ENCODE measurements around the gene SLC7A9.

SLC7A9 gene

DNA sequence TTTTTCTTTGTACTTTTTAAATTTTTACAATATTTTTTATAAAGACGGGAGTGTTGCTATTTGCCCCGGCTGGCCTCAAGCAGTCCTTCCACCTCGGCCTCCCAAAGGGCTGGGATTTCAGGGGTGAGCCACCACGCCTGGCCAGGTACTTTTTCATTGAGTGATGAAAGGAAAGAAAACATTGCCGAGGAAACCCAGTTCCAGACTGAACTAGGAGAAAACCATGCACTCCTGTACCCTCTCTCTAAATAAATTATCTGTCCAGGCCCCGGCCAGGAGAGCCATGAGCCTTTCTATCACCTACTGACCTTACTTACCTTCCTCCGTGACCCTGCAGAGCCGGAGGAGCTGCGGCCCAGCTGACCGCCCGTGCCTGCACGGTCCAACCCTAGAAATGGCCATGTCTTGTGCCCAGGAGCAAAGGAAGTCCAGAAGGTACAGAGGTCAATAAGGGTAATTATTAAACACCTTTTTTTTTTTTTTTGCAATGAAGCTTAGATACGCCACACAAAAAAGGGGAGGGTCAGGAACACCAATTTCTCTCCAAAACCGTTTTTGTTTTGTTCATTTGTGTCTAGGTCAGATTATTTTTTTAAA lies at the start of gene SLC7A9:
SLC7A9 (minus strand) TSS at position 399 of the 597 bp plus-strand sequence. CDS start 1,233 bp downstream, outside the sequence.
- DNase-seq, result no peak

DNA sequence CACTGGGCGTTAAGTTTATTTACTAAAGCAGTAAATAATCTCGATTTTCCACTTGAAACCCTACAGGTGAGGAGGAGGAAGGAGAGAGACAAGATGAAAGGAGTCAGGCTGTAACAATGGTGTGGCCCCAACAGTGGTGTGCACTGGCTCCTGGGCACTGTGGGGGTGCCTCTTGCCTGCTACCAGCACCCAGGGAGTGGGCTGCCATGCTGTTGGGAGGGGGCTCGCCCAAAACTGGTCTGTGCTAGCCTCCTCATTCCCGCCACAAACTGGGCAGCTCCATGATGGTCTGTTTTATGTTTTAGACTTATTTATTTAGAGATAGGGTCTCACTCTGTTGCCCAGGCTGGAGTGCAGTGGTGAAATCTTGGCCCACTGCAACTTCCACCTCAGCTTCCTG lies 49.8 kb upstream of the SLC7A9 start:
- DNase-seq, result no peak

DNA sequence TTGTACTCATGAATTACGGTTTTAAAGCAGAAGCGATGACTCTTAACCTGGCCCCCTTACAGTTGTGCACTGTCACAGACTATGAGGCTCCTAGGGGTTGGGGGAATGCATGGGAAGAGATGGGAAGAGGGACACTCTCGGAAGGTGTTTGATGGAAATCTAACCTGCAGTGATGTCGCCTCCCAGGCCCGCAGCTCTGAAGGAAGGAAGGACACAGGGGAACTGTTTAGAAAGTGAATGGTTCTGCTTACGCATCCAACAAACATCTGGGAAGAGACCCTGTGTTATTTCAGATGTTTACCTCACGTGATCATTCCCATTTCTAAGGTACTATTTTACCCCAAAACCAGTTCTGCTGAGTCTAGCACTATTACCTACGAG lies 48.0 kb upstream of the SLC7A9 start:
- DNase-seq, result no peak

DNA sequence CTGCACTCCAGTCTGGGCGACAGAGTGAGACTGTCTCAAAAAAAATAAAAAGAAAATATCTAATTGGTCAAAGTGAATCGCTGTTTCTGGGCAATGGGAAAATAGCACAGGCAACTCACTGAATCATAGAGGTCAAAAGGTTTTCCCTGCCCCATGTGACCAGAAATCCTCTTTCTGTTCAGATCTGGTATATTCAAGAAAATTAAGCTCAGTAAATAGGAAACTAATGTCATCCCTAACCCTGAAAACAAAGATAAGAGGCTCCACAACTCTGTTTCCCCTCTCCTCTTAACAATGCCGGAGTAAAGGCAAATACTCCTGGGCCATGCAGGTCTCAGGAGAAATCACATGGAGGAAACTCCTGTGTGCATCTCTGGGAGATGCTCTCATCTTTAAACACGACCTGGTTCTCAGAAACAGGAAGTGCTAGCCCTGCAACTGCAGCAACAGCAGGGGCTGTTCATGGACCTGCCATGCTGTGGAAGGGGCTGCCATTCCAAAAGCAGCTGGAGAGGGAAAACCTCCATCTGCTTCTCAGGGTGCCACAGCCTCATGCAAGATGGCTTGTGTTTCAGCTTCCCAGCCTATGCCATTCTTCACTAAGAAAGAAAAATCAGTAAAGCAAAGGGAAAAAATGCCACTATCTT lies 47.5 kb upstream of the SLC7A9 start:
- no peak for DNase-seq

DNA sequence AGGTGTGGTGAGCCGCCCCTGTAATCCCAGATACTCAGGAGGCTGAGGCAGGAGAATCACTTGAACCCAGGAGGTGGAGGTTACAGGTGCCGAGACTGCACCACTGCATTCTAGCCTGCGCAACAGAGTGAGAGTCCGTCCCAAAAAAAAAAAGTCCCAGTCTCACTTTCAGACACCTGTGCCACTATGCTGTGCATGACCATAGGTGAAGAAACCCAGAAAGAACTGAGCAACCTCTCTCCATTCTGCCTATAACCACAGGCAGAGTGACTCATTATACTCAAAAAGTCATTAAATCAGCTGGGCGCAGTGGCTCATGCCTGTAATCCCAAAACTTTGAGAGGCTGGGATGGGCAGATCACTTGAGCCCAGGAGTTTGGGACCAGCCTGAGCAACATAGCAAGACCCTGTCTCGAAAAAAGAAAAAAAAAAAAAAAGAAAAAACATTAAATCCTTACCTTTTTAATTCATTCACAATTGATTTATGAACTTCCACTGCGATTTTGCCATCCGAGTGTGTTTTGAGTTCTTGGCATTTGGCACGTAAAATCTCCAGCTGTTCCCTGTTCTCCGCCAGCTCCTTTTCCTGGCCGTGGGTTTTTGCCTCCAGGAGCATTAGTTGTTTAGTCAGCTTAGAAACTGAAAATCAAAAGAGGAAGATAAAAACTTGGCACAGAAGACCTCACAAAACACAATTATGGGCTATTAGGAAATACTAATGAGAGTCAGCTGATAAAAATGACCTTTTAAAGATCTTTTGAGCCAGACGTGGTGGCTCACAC lies 45.5 kb upstream of the SLC7A9 start:
- no peak for DNase-seq

DNA sequence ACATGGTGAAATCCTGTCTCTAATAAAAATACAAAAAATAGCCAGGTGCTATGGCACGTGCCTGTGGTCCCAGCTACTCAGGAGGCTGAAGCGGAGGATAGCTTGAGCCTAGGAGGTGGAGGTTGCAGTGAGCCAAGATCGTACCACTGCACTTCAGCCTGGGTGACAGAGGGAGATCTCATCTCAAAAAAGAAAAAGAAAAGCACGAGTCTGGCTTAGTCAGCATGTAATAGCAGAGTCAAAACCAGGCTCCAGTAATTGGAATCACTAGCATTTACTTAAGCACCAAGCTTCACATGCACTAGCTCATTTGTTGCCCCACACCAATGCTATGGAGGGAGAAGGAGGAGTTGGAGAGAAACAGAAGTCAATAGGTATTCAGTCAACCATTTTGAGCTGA lies 41.9 kb upstream of the SLC7A9 start:
- DNase-seq, result no peak

DNA sequence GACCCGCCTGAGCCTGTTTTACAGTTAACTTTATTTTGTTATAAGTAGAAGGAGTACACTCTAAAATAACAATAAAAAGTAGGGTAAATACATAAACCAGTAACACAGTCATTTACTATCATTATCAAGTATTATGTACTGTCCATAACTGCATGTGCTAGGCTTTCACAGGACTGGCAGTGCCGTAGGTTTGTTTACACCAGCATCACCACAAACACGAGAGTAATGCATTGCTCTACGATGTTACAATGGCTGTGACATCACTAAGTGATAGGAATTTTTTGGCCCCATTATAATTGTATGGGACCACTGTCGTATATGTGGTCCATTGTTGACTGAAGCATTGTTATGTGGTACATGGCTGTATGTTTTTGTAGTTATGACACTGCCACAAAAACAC lies 41.3 kb upstream of the SLC7A9 start:
- DNase-seq, result no peak

DNA sequence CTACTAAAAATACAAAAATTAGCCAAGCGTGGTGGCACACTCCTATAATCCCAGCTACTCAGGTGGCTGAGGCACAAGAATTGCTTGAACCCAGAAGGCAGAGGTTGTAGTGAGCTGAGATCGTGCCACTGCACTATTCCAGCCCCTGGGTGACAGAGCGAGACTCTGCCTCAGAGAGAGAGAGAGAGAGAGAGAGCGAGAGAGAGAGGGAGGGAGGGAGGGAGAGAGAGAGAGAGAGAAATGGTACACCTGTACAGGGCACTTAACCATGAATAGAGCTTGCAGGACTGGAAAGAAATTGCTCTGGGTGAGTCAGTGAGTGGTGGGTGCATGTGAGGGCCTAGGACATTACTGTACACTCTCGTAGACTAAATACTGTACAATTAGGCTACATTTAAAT lies 40.5 kb upstream of the SLC7A9 start:
- no peak for DNase-seq

DNA sequence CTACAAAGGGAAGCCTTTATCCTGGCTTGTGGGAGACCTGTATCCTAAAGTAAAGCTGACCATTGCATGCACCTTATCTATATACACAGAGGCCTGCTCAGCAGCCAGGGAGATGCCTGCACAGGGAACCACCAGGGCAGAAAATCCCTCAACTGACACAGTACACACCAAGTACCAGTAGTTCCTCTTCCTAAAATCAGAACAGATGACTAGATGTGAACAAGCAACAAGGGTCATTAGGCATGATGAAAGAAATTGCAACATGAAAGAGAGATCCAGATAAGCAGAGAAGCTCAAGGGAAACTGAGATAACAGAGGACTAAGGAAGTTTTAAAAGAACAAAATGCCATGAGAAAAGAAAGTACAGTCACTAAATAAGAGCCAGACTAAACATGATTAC lies 39.7 kb upstream of the SLC7A9 start:
- no peak for DNase-seq

DNA sequence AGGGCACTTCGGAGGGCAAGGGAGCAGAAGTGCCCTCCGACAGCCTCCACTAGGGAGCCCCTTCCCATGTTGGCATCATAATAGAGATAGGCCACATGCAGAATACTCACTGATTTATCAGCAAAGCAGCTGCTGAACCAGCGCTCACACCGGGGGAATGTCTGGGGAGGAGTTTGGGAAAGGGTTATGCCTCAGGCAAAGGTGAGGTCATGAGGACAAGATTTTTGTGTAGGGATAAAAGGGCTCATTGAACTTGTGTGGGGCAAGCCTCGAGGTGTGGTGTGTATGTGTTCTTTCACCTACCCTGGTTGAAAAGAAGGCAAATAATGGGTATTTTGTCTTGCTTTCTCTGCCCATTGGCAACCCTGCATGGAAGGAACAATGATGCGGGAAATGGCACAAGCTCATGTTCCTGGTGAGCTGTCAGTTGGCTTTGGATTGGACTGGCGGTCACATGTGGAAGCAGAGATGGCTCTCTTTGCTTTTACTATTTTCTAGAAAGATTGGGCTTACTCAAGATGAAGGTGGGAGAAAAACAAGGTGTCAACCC lies 39.1 kb upstream of the SLC7A9 start:
- DNase-seq, result no peak

DNA sequence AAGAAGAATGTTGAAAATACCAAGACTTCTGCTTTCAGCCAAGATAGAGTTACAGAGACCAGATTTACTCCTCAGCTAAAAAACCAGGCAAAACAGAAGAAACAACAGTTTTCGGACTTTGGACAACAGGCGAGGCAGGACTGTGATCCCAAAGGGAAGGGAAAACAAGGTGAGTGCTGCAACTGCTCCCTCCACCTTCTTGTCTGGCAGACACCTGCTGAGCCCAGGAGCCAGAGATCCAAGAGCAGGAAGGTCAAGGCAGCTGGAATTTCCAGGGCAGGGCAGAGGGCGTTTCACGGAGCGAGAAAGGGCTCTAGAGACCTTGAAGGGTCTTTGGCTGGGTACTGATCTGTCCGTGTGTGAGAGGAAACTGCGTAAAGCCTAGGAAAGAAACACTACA lies 32.9 kb upstream of the SLC7A9 start:
- DNase-seq, result no peak

DNA sequence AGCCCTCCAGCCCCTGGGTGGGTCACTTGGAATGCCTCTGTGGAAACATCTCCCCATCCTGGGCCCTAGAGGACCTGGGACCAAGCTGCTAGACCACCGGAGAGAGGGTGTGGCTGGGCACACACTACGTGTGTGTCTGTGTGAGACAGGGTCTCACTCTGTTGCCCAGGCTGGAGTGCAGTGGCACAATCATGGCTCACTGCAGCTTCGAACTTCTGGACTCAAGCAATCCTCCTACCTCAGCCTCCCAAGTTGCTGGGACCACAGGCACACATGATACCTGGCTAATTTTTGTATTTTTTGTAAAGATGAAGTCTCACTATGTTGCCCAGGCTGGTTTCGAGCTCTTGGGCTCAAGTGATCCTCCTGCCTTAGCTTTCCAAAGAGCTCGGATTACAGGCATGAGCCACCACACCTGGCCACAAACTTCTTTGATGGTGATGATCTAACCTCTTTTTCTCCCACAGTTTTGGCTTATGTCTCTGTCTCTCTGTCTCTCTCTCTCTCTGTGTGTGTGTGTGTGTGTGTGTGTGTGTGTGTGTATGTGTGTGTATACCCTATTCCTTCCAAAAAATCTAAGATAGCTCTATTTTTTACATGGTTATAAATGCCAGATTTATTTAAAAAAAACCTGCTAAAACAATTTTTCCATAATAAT lies 32.1 kb upstream of the SLC7A9 start:
- DNase-seq, result no peak

DNA sequence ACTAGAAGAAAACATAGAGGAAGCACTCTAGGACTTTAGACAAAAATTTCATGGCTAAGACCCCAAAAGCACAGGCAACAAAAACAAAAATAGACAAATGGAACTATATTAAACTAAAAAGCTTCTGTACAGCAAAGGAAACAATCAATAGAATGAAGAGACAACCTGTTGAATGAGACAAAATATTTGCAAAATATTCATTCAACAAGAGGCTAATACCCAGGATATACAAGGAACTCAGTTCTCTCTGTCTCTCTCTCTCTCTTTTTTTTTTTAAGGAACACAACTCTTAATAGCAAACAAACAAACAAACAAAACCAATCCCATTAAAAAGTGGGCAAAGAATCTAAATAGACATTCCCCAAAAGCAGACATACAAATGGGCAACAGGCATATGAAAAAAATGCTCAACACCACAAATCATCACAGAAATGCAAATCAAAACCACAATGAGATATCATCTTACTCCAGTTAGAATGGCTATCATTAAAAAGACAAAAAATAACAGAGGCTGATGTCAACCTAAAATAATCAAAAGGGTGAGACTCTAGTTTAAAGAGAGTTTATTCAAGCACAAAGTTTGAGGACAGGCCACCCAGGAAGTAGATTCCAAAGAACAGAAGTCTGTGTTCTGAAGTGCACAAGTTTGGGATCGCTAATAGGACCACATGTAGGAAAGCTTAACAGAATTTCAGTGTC lies 27.1 kb upstream of the SLC7A9 start:
- DNase-seq, result no peak

DNA sequence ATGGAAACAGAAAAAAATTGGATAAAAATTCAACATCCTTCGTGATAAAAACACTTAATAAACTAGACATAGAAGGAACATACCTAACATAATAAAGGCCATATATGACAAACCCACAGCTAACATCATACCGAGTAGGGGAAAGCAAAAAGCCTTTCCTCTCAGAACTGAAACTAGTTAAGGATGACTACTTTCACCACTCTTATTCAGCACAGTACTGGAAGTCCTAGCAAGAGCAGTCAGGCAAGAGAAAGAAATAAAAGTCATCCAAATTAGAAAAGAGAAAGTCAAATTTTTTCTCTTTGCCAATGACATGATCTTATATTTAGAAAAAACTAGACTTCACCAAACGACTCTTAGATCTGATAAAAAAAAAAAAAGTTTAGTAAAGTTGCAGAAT lies 25.8 kb upstream of the SLC7A9 start:
- no peak for DNase-seq

DNA sequence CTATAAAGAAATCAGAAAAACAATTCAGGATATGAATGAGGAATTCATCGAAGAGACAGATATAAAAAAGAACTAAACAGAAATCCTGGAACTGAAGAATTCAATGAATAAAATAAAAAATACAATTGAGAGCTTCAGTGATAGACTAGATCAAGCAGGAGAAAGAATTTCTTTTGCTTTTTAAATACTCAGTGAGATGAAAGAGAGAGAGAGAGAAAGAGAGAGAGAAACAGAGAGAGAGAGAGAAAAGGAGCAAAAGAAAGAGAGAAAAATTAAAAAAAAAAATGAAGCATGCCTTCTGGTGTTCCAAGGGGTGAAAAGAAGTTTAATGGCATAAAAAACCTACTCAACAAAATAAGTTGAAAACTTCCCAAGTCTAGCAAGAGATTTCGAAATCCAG lies 22.0 kb upstream of the SLC7A9 start:
- no peak for DNase-seq

DNA sequence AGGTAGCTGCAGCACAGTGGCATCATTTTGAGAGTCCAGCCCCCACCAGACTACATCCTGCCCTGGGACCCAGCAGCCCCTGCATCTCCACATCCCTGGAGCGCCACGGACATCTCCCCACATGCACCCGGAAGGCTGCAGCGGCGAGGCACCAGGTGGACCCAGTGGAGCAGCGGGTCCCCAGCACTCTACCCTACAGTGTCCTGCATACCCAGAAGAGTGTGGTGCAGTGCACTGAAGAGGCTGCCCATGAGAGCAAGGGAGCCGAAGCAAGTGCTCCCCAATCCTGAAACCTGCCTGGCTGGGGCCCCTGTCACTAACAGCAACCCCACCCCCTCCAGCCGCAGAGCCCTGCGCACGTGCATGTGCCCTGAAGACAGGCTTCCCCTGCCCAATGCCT lies 21.3 kb upstream of the SLC7A9 start:
- DNase-seq, result no peak

DNA sequence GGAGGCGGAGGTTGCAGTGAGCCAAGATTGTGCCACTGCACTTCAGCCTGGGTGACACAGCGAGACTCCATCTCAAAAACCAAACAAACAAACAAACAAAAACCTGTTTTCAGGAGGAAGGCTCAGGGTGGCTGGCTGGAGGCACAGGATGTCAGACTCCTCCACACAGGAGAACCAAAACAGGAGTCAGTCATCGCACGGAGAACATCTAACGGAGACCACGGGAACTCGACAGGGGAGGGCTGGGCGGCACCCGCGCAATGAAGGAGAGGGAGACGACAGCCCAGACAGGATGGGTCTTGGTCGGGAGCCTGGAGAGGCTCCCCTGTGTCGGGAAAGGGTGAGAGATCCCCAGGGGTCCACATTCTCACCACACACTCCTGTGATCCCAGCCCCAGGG lies 20.8 kb upstream of the SLC7A9 start:
- no peak for DNase-seq

DNA sequence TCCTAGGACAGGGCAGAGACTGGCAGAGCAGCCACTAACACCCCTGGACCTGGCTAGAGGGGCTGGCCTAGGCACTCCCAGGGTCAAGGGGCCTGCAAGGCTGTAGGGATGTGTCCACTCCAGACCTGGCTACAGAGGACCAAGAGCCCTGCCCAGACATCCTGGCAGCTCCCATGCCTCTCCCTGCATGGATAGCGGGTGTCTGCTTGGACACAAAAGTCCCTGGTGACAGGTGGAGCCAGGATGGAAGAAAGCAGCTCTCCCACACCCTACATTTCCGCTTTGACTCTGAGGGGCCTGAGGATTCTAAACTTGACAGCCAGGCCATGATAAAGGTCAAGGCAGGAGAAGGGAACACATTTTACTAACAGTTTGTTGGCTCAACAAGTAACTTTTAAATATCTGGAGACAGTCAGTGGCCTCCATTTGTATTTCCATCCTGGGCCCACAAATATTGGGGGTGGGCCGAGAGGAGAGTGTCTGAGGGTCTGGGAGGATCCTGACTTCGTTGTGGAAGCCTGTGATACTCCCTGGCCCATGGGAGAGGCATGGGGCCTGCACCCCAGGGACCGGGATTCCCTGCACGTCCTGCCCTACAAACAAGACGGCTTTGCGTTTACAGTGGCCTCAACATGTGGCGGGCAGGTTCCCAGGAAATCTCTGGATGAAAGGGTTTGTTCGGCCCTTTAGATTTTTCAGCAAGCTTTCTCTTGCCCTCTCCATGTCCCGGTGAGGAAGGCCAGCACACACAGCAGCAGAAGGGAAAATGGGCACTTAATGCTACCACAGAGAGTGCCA lies 19.8 kb upstream of the SLC7A9 start:
- DNase-seq, result no peak

DNA sequence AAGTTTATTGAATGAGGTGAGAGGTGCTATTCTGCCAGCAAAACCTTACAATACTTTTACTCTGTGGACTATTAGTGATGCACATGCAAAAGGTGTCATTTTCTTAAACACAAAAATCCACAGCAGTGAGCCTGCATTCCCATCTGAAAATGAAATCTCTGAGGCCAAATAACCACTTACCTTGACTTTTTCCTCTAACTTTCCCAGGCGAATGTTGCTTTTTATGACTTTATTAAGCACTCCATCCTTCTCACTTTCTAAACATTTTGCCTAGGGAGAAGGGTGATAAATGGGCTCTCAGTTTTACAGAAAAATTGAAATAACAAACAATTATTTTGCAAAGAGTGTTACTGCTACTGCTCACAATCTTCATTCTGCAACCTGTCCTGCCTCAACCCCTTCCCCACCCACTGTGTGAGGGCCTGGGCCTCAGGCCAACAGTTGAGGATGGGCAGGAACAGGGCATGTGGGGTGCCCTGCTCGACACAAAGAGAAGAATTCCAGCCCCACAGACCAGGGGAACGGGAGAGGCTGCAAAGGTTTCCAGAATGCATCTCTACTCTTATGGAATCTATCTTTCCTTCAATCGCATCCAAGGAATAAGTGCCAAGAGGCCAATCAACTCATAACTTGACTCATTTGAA lies 18.1 kb upstream of the SLC7A9 start:
- no peak for DNase-seq

DNA sequence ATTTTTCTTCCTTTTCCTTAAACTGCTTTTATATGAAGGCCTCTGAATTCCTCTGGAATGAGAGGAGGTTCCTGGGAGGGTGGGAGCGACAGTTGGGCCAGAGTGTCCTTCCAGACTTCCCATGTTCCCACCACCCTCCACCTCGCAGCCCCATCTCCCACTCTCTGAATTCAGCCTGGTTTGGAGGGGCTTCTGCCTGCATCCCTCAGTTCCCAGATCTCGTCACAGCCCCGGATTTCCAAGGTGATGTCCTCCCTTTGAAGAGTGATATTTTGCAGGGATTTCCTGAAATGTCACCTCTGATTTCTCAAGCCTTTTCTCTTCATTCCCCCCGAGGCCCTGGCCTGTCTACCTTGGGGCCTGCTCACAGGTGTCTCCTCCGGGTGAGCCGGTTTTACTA lies 16.7 kb upstream of the SLC7A9 start:
- DNase-seq, result no peak

All from amygdala (tissue), 56 donors.